ENCODE measurements around the gene ATP2B3. TPM values are rescaled to one million over a fixed set of nuclear protein-coding genes. Genes with fewer than 3 reads are reported as not detected.

The ATP2B3 gene
- polyA plus RNA-seq, 1 donor from 2014 or later: 5.3 TPM

GRCh38 chrX:153491351-153491914 is 26.0 kb upstream of the ATP2B3 start:
- Histone ChIP-seq H3K27me3 (ENCODE audit: insufficient read depth, low read depth, low read length) (no peaks in the 10 kb centered on the region), H3K36me3 (ENCODE audit: insufficient read depth, low read length) (no peaks in the 10 kb centered on the region), H3K9ac (ENCODE audit: low read length) (no peak overlapping the region), H3F3A (ENCODE audit: insufficient read depth, low read length, poor library complexity, severe bottlenecking) (no peaks in the 10 kb centered on the region), H3K9me3 (ENCODE audit: low read length) (no peaks in the 10 kb centered on the region), H3K79me2 (replicated peaks; ENCODE audit: insufficient read depth, low read length) (no peaks in the 10 kb centered on the region), H3K27ac (ENCODE audit: low read length) (no peak overlapping the region), H4K20me1 (ENCODE audit: insufficient read depth) (no peaks in the 10 kb centered on the region), H3K4me2 (ENCODE audit: low read length) (no peak overlapping the region), H3K4me3 (ENCODE audit: low read length) (no peak overlapping the region), H3K9me2 (ENCODE audit: insufficient read depth, low read length) (no peaks in the 10 kb centered on the region), H2AFZ (ENCODE audit: low read depth, low read length) (no peak overlapping the region)
- TF ChIP-seq, protein P1, sequence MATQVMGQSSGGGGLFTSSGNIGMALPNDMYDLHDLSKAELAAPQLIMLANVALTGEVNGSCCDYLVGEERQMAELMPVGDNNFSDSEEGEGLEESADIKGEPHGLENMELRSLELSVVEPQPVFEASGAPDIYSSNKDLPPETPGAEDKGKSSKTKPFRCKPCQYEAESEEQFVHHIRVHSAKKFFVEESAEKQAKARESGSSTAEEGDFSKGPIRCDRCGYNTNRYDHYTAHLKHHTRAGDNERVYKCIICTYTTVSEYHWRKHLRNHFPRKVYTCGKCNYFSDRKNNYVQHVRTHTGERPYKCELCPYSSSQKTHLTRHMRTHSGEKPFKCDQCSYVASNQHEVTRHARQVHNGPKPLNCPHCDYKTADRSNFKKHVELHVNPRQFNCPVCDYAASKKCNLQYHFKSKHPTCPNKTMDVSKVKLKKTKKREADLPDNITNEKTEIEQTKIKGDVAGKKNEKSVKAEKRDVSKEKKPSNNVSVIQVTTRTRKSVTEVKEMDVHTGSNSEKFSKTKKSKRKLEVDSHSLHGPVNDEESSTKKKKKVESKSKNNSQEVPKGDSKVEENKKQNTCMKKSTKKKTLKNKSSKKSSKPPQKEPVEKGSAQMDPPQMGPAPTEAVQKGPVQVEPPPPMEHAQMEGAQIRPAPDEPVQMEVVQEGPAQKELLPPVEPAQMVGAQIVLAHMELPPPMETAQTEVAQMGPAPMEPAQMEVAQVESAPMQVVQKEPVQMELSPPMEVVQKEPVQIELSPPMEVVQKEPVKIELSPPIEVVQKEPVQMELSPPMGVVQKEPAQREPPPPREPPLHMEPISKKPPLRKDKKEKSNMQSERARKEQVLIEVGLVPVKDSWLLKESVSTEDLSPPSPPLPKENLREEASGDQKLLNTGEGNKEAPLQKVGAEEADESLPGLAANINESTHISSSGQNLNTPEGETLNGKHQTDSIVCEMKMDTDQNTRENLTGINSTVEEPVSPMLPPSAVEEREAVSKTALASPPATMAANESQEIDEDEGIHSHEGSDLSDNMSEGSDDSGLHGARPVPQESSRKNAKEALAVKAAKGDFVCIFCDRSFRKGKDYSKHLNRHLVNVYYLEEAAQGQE (IDR thresholded peaks at IDR 0.05; ENCODE audit: borderline replicate concordance): no peak
- no peak for TF ChIP-seq SMC3 (conservative IDR thresholded peaks at IDR 0.05; ENCODE audit: poor library complexity)
- TF ChIP-seq EP300 (conservative IDR thresholded peaks at IDR 0.05; ENCODE audit: poor library complexity, severe bottlenecking): no peak
- TF ChIP-seq EZH2 (IDR thresholded peaks at IDR 0.05; ENCODE audit: borderline replicate concordance, insufficient read depth, low read length, poor library complexity, severe bottlenecking): no peak
- no peak for TF ChIP-seq MXI1 (conservative IDR thresholded peaks at IDR 0.05; ENCODE audit: poor library complexity, severe bottlenecking)
- TF ChIP-seq RAD21 (conservative IDR thresholded peaks at IDR 0.05): no peak
- TF ChIP-seq TAF1 (IDR thresholded peaks at IDR 0.05; ENCODE audit: low read depth): no peak
- no peak for TF ChIP-seq CTCF (IDR thresholded peaks at IDR 0.05; ENCODE audit: poor library complexity, severe bottlenecking)
- no peak for TF ChIP-seq POLR2AphosphoS5 (IDR thresholded peaks at IDR 0.05)

DNA sequence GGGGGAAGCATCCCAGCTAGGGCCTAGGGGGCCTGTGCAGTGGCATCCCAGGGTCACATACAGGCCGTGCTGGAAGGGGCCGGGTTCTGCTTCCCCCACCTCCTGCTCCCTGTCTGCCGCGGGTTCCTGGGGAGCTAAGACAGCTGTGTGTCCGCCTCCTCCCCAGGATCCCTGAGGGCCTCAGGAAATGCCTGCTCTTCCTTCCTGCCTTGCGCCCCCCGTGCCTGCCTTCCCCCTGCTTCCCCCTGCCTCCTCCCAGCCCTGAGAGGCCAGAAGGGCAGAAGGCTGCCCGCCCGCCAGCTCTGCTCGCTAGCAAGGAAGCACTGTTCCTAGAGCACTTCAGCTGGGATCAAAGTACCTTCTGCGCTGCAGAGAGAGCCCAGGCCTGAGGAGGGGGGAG is 25.5 kb upstream of the ATP2B3 start:
- no peaks in the 10 kb centered on the region for H3K36me3 ChIP-seq (ENCODE audit: insufficient read depth, low read length)
- H3K27ac ChIP-seq (ENCODE audit: low read length): no peak overlapping the region
- TF ChIP-seq, protein P1 (IDR thresholded peaks at IDR 0.05; ENCODE audit: borderline replicate concordance): no peak
- no peak for TF ChIP-seq EZH2 (IDR thresholded peaks at IDR 0.05; ENCODE audit: borderline replicate concordance, insufficient read depth, low read length, poor library complexity, severe bottlenecking)
- TF ChIP-seq MXI1 (conservative IDR thresholded peaks at IDR 0.05; ENCODE audit: poor library complexity, severe bottlenecking): no peak
- no peak for TF ChIP-seq EP300 (conservative IDR thresholded peaks at IDR 0.05; ENCODE audit: poor library complexity, severe bottlenecking)
- TF ChIP-seq RAD21 (conservative IDR thresholded peaks at IDR 0.05): no peak
- TF ChIP-seq TAF1 (IDR thresholded peaks at IDR 0.05; ENCODE audit: low read depth): no peak
- no peak for TF ChIP-seq CTCF (IDR thresholded peaks at IDR 0.05; ENCODE audit: poor library complexity, severe bottlenecking)
- TF ChIP-seq POLR2AphosphoS5 (IDR thresholded peaks at IDR 0.05): no peak
- TF ChIP-seq SMC3 (conservative IDR thresholded peaks at IDR 0.05; ENCODE audit: poor library complexity): no peak
- no peaks in the 10 kb centered on the region for H3K79me2 ChIP-seq (replicated peaks; ENCODE audit: insufficient read depth, low read length)
- no peak overlapping the region for H3K9ac ChIP-seq (ENCODE audit: low read length)
- no peak overlapping the region for H3K4me2 ChIP-seq (ENCODE audit: low read length)
- H3K9me2 ChIP-seq (ENCODE audit: insufficient read depth, low read length): no peaks in the 10 kb centered on the region
- no peaks in the 10 kb centered on the region for H3K27me3 ChIP-seq (ENCODE audit: insufficient read depth, low read depth, low read length)
- no peak overlapping the region for H2AFZ ChIP-seq (ENCODE audit: low read depth, low read length)
- H4K20me1 ChIP-seq (ENCODE audit: insufficient read depth): no peaks in the 10 kb centered on the region
- no peaks in the 10 kb centered on the region for H3F3A ChIP-seq (ENCODE audit: insufficient read depth, low read length, poor library complexity, severe bottlenecking)
- H3K4me3 ChIP-seq (ENCODE audit: low read length): no peak overlapping the region
- no peaks in the 10 kb centered on the region for H3K9me3 ChIP-seq (ENCODE audit: low read length)

All from neural cell (in vitro differentiated cells).